Kidney epithelial cell (primary cell): ENCODE measurements around the gene STX16. TPM values are rescaled to one million over a fixed set of nuclear protein-coding genes. Genes with fewer than 3 reads are reported as not detected.

Experiments used
- DNase-seq: peaks from one replicate; pipeline ENCODE4 v3.0.0-alpha.2; 2010; ENCODE audit warnings: low read depth
- H3K27me3 ChIP-seq: 2 replicates; pipeline ENCODE4 v1.6.0; 2011; ENCODE audit warnings: low read length; ENCODE audit not compliant: control insufficient read depth, insufficient read depth
- H3K36me3 ChIP-seq: 2 replicates; pipeline ENCODE4 v1.5.1; 2011; ENCODE audit warnings: low read length; ENCODE audit not compliant: control insufficient read depth, insufficient read depth
- H3K4me3 ChIP-seq: 2 replicates; pipeline ENCODE4 v1.5.1; 2011; ENCODE audit warnings: low read depth, mild to moderate bottlenecking, control low read depth, low read length
- CTCF ChIP-seq: IDR thresholded peaks from 2 replicates; pipeline ENCODE4 v1.5.1; 2011; ENCODE audit warnings: mild to moderate bottlenecking, moderate library complexity, low read length, control low read depth, inconsistent platforms; ENCODE audit not compliant: insufficient read depth, poor library complexity, severe bottlenecking
- total RNA-seq: library from RNA; depleted of rRNA; stranded (reverse); fragments of >200 nt; gene quantifications from 2 replicates; pipeline ENCODE4 v1.2.3, GENCODE V29; 2015

The STX16 gene
- total RNA-seq, 1 donor from 2014 or later: 53.6 TPM

- H3K27me3 ChIP-seq: no peaks in the 10 kb centered on the region
- DNase-seq: no peak
- no peak overlapping the region for H3K4me3 ChIP-seq
- TF ChIP-seq CTCF: no peak
- H3K36me3 ChIP-seq: no peaks in the 10 kb centered on the region
Observed at GRCh38 chr20:58657986-58658385, 6.9 kb downstream of the STX16 start.

- no peak for TF ChIP-seq CTCF
- H3K4me3 ChIP-seq: no peak overlapping the region
Observed at GRCh38 chr20:58658760-58659159, 7.7 kb downstream of the STX16 start.

GRCh38 chr20:58659841-58660240 is 8.8 kb downstream of the STX16 start:
- no peaks in the 10 kb centered on the region for H3K36me3 ChIP-seq
- H3K4me3 ChIP-seq: no peak overlapping the region
- H3K27me3 ChIP-seq: no peaks in the 10 kb centered on the region
- no peak for DNase-seq
- TF ChIP-seq CTCF: no peak

More at GRCh38 chr20:58658760-58659159, 7.7 kb downstream of the STX16 start:
- DNase-seq: no peak
- Histone ChIP-seq H3K36me3 (no peaks in the 10 kb centered on the region), H3K27me3 (no peaks in the 10 kb centered on the region)

- no peak for TF ChIP-seq CTCF
- H3K4me3 ChIP-seq: no peak overlapping the region
- DNase-seq: no peak
- H3K27me3 ChIP-seq: no peaks in the 10 kb centered on the region
- no peaks in the 10 kb centered on the region for H3K36me3 ChIP-seq
Observed at GRCh38 chr20:58660855-58661597, 9.9 kb downstream of the STX16 start.

- no peak for TF ChIP-seq CTCF
- no peak for DNase-seq
- Histone ChIP-seq H3K4me3 (no peak overlapping the region), H3K27me3 (no peaks in the 10 kb centered on the region), H3K36me3 (no peaks in the 10 kb centered on the region)
Observed at GRCh38 chr20:58661598-58662473, 10.8 kb downstream of the STX16 start.
